NCI-H2196 treated with DMSO at 0.1 percent for 48 hours (cell line): ENCODE measurements around the gene NCOA7.
A peak's percentile ranks its signal among the peaks of the same experiment; 100 is the strongest.
"Not testable (repeated sequence)": the region's sequence is repeated elsewhere in the genome, so short reads cannot be mapped to it uniquely, and the experiment has no call there.

ENCODE experiments used
- DNase-seq: peaks from one replicate; lab custom pipeline; 2025; ENCODE audit not compliant: unreplicated experiment; lab: John Stamatoyannopoulos, UW

NCOA7 gene

GRCh38 chr6:125963817-125964216 is 173.1 kb downstream of the NCOA7 start:
- DNase-seq = no peak

DNA sequence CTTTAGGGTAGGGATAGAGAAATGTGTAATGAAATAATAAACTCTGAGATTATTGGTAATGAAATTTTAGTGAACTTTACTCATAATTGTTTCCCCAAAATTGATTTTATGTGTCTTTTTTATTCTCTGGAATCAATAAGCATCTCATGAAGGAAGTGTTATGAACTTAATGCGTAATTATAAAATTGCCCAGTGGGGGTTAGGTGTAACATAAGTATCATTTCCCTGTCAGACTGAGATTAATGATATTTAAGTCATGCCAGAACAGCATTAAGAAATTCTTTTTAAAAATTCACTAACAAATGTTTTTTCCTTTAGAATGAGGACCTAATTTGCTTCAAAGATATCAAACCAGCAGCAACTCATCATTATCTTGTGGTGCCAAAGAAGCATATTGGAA is 175.8 kb downstream of the NCOA7 start:
- DNase-seq = no peak

GRCh38 chr6:125968493-125968892 is 177.7 kb downstream of the NCOA7 start:
- DNase-seq = no peak

- DNase-seq = no peak
These were observed 180.0 kb downstream of the NCOA7 start for GRCh38 chr6:125970760-125971159.

- not testable (repeated sequence) for DNase-seq
These were observed 181.7 kb downstream of the NCOA7 start for GRCh38 chr6:125972478-125972877.

- peak; percentile 28 for DNase-seq
These were observed 183.6 kb downstream of the NCOA7 start for GRCh38 chr6:125974214-125974866.

DNA sequence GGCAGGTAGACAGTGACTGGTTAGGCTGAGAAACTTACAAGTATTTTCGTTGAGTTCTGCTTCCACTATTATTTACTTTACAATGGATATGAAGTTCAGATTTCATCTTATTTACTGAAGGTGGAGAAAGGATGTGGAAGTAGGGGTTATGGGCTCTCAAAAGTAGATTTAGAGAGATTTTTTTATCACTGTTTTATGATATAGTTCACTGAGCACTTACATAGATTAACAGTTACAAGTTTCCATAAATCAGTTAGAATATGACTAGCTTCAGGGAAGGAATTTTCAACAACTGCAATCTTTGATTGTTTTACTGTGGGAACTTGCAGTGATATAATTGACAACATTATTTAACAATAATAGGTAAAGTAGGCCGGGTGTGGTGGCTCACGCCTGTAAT is 188.3 kb downstream of the NCOA7 start:
- DNase-seq = no peak
